HFFc6 (cell line): ENCODE results near the gene SHB. TPM values are rescaled to one million over a fixed set of nuclear protein-coding genes. Genes with fewer than 3 reads are reported as not detected.

Experiments
- DNase-seq: peaks from one replicate; pipeline ENCODE4 v3.0.0-alpha.2; 2018
- H3K27ac Mint-ChIP-seq: 2 replicates; pipeline ENCODE4 v1.8.0; 2020; ENCODE audit warnings: mild to moderate bottlenecking, mixed read lengths
- H3K27me3 Mint-ChIP-seq: 2 replicates; pipeline ENCODE4 v1.8.0; 2021; ENCODE audit warnings: mild to moderate bottlenecking, moderate library complexity, mixed read lengths; ENCODE audit not compliant: insufficient read depth
- H3K36me3 Mint-ChIP-seq: 2 replicates; pipeline ENCODE4 v1.8.0; 2021; ENCODE audit warnings: low read depth, mixed read lengths
- H3K4me1 Mint-ChIP-seq: 2 replicates; pipeline ENCODE4 v1.8.0; 2020; ENCODE audit warnings: low read depth, mixed read lengths
- H3K4me3 Mint-ChIP-seq: 2 replicates; pipeline ENCODE4 v1.8.0; 2020; ENCODE audit warnings: mild to moderate bottlenecking, moderate library complexity, mixed read lengths
- H3K9me3 Mint-ChIP-seq: 2 replicates; pipeline ENCODE4 v1.8.0; 2020; ENCODE audit warnings: mild to moderate bottlenecking, mixed read lengths
- CTCF ChIP-seq: fragments of 200-600 bp; sonication (generic); IDR thresholded peaks from 2 replicates; pipeline ENCODE4 v1.5.0; 2021; ENCODE audit warnings: antibody characterized with exemption, mild to moderate bottlenecking
- total RNA-seq, 6 experiments: library from RNA; stranded (reverse); fragmentation: NEBNext Ultra II Directional; extraction: Animal tissue kit (Norgen Biotek cat#: 25700); gene quantifications; 2 replicates in 1 of 6; 3 replicates in 5 of 6; pipeline ENCODE4 v1.2.3, GENCODE V29; 2021

SHB gene
- total RNA-seq, 6 experiments from 2014 or later = 26.8 to 29.8 (median 28.6) TPM

DNA sequence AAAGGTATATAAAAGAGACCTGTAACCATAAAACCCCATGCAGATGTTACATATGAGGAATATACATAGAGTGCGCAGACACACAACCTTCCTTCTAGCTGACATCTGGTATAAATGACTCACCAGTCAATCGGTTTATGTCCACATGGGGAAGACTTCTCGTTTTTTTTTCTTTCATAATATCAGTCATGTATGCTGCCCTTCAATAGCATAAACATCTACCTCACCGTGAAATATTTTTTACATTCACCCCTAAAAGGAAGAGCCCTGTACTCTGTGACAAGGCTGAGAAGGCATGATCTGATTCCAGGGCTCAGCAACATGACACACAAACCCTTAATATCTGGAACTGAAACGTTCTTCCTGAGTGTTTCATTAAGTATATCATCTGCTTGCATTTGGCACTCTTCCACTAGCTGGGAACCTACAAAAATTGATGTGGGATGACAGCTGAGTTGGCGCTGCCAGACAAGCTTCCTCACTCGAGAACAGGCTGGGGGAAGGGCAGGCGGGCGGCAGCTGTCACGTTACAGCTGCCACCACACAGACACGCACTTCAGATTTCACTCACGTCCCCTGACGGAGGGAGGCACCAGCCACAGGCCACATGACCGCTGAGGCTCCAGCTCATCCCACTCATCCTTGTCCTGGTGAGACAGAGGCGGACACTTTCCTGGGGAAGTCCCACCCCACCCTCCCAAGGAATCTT, 74.2 kb downstream of the SHB start:
- peak; percentile 27; the same call in 1 of the 2 replicates for TF ChIP-seq CTCF
- DNase-seq = peak; percentile 75
- peak overlapping the region; percentile 95 for H3K27ac Mint-ChIP-seq
- H3K4me1 Mint-ChIP-seq = peaks cover 66% of the 10 kb centered on the region
- peaks cover 13% of the 10 kb centered on the region for H3K36me3 Mint-ChIP-seq
- H3K4me3 Mint-ChIP-seq = peak overlapping the region; percentile 83
- H3K9me3 Mint-ChIP-seq = no peaks in the 10 kb centered on the region
- H3K27me3 Mint-ChIP-seq = peaks cover 3% of the 10 kb centered on the region

DNA sequence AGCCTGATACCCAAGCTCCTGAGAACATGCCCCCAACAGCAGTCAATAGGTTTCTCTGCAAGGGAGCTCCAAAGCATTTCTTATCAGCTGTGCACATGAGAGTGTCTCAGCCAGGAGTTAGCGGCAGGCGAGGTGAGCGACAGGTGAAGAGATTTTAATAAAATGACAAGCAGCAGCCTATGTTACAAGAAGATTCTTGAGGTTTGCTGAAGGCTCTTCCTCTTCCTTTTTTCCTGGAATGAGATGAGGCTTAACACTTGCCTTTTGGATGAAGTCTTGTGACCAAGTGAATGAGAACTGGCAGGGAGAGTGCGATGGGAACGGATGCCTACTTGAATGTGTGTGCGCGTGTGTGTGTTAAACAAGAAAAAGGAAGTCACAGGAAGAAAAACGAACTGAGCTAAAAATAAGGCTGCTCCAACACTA, 76.1 kb downstream of the SHB start:
- Mint-ChIP-seq H3K36me3 (peaks cover 22% of the 10 kb centered on the region), H3K27ac (peak overlapping the region; percentile 33), H3K9me3 (no peaks in the 10 kb centered on the region), H3K4me3 (no peak overlapping the region), H3K4me1 (peaks cover 63% of the 10 kb centered on the region), H3K27me3 (peaks cover 3% of the 10 kb centered on the region)
- no peak for DNase-seq
- no peak for TF ChIP-seq CTCF

GRCh38 chr9:37990404-37991015, 78.5 kb downstream of the SHB start:
- Mint-ChIP-seq H3K4me3 (no peak overlapping the region), H3K4me1 (peaks cover 48% of the 10 kb centered on the region), H3K9me3 (no peaks in the 10 kb centered on the region), H3K27me3 (no peaks in the 10 kb centered on the region; the same call in none of the 2 replicates), H3K36me3 (peaks cover 22% of the 10 kb centered on the region), H3K27ac (no peak overlapping the region)
- TF ChIP-seq CTCF = no peak
- no peak for DNase-seq

GRCh38 chr9:37989701-37990100, 79.3 kb downstream of the SHB start:
- DNase-seq = no peak
- Mint-ChIP-seq H3K27me3 (peaks cover 1% of the 10 kb centered on the region), H3K27ac (no peak overlapping the region), H3K9me3 (no peaks in the 10 kb centered on the region), H3K4me3 (no peak overlapping the region), H3K36me3 (peaks cover 22% of the 10 kb centered on the region), H3K4me1 (peaks cover 48% of the 10 kb centered on the region)
- no peak for TF ChIP-seq CTCF

DNA sequence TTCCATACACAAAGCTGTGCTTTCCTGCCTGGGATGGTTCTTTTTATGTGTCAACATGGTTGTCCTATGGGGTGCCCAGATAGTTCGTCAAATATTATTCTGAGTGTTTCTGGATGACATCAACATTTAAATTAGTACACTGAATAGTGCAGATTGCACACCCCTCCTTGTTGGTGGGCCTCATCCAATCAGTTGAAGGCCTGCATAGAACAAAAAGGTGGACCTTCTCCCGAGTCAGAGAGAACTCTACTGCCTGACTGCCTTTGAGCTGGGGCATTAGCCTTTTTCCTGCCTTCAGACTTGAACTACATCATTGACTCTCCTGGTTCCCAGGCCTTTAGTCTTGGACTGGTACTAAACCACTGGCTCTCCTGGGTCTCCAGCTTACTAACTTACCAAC, 80.4 kb downstream of the SHB start:
- Mint-ChIP-seq H3K27me3 (peaks cover 2% of the 10 kb centered on the region), H3K9me3 (no peaks in the 10 kb centered on the region), H3K27ac (no peak overlapping the region), H3K4me1 (peaks cover 45% of the 10 kb centered on the region), H3K36me3 (peaks cover 23% of the 10 kb centered on the region), H3K4me3 (no peak overlapping the region)
- TF ChIP-seq CTCF = no peak
- DNase-seq = no peak
